HepG2 (cell line): ENCODE measurements around the gene TLCD3A. TPM values are rescaled to one million over a fixed set of nuclear protein-coding genes. Genes with fewer than 3 reads are reported as not detected.
A peak's percentile ranks its signal among the peaks of the same experiment; 100 is the strongest.

Experiments
- GABPA ChIP-seq, 2 experiments: IDR thresholded peaks; 2 replicates each; pipeline ENCODE4 v1.6.1; 2011 to 2016; ENCODE audit warnings: low read depth in 2 of 2, low read length in 1 of 2, missing biosample characterization in 1 of 2, missing genetic modification characterization in 1 of 2
- JUN ChIP-seq: sonication (generic); formaldehyde crosslinking; IDR thresholded peaks from 2 replicates; pipeline ENCODE4 v1.4.0; 2020; ENCODE audit warnings: mild to moderate bottlenecking, missing genetic modification reagents
- MAFF ChIP-seq: IDR thresholded peaks from 2 replicates; pipeline ENCODE4 v1.6.1; 2011; ENCODE audit warnings: low read depth, low read length, improper control_type of control experiment
- NR2C2 ChIP-seq: sonication (generic); formaldehyde crosslinking; IDR thresholded peaks from 2 replicates; pipeline ENCODE4 v1.4.0; 2020; ENCODE audit warnings: missing genetic modification reagents, mild to moderate bottlenecking, moderate library complexity, borderline replicate concordance
- PHF8 ChIP-seq: sonication (generic); formaldehyde crosslinking; IDR thresholded peaks from 2 replicates; pipeline ENCODE4 v1.5.0; 2020; ENCODE audit warnings: missing genetic modification reagents
- RBFOX2 ChIP-seq: fragments of 200-400 bp; formaldehyde crosslinking; IDR thresholded peaks from 2 replicates; pipeline ENCODE4 v1.6.1; 2017; ENCODE audit warnings: low read depth, mild to moderate bottlenecking, low read length
- SALL2 ChIP-seq: sonication (generic); formaldehyde crosslinking; IDR thresholded peaks from 2 replicates; pipeline ENCODE4 v1.8.1; 2023; ENCODE audit warnings: mild to moderate bottlenecking, missing genetic modification reagents, inconsistent platforms
- SP4 ChIP-seq: sonication (generic); formaldehyde crosslinking; IDR thresholded peaks from 2 replicates; pipeline ENCODE4 v1.8.1; 2023; ENCODE audit warnings: mild to moderate bottlenecking, missing genetic modification reagents
- ZFX ChIP-seq: sonication (generic); formaldehyde crosslinking; IDR thresholded peaks from 2 replicates; pipeline ENCODE4 v1.4.0; 2020; ENCODE audit warnings: mild to moderate bottlenecking, low read depth, missing genetic modification reagents, moderate library complexity
- ZFY ChIP-seq: sonication (generic); formaldehyde crosslinking; IDR thresholded peaks from 2 replicates; pipeline ENCODE4 v1.4.0; 2020; ENCODE audit warnings: missing genetic modification reagents
- ZNF547 ChIP-seq: sonication (generic); formaldehyde crosslinking; IDR thresholded peaks from 2 replicates; pipeline ENCODE4 v1.5.1; 2020; ENCODE audit warnings: mild to moderate bottlenecking, missing genetic modification reagents
- ZNF563 ChIP-seq: sonication (generic); formaldehyde crosslinking; IDR thresholded peaks from 2 replicates; pipeline ENCODE4 v1.8.0; 2022; ENCODE audit warnings: mild to moderate bottlenecking, moderate library complexity, missing genetic modification reagents
- ZNF660 ChIP-seq: sonication (generic); formaldehyde crosslinking; IDR thresholded peaks from 2 replicates; pipeline ENCODE4 v1.5.1; 2020; ENCODE audit warnings: mild to moderate bottlenecking, low read depth, missing genetic modification reagents, borderline replicate concordance
- ZNF777 ChIP-seq: sonication (generic); formaldehyde crosslinking; IDR thresholded peaks from 2 replicates; pipeline ENCODE4 v1.4.0; 2020; ENCODE audit warnings: missing genetic modification reagents
- ZNF788 ChIP-seq: sonication (generic); formaldehyde crosslinking; IDR thresholded peaks from 2 replicates; pipeline ENCODE4 v1.5.0; 2020; ENCODE audit warnings: mild to moderate bottlenecking, missing genetic modification reagents, borderline replicate concordance
- ZSCAN21 ChIP-seq: sonication (generic); formaldehyde crosslinking; IDR thresholded peaks from 2 replicates; pipeline ENCODE4 v1.8.0; 2022; ENCODE audit warnings: mild to moderate bottlenecking, missing genetic modification reagents, moderate library complexity, borderline replicate concordance
- polyA plus RNA-seq, 8 experiments: library from polyadenylated mRNA; depleted of rRNA in 3 of 8; stranded (reverse) in 7 of 8; unstranded in 1 of 8; fragments of >200 nt; fragmentation: Illumina TruSeq in 4 of 8; extraction: Trizol in 4 of 8; gene quantifications; 2 replicates each; pipeline versions ENCODE4 v1.2.1 to v1.2.3, GENCODE V29; 2011 to 2016; ENCODE audit warnings: low read depth in 4 of 8, missing spikeins in 1 of 8, mixed read lengths in 1 of 8; ENCODE audit not compliant: insufficient read depth in 1 of 8
- total RNA-seq, 5 experiments: library from RNA; depleted of rRNA; stranded (reverse); fragments of >200 nt; fragmentation: Illumina TruSeq; extraction: Trizol; gene quantifications; 2 replicates each; pipeline ENCODE4 v1.2.3, GENCODE V29; 2016; ENCODE audit warnings: low read depth in 1 of 5
- TF ChIP-seq, protein P1 (sequence below): sonication (generic); formaldehyde crosslinking; IDR thresholded peaks from 2 replicates; pipeline ENCODE4 v1.4.0; 2020; ENCODE audit warnings: missing genetic modification reagents
- TF ChIP-seq, protein P2 (sequence below): sonication (generic); formaldehyde crosslinking; IDR thresholded peaks from 2 replicates; pipeline ENCODE4 v1.8.1; 2022; ENCODE audit warnings: mild to moderate bottlenecking, missing genetic modification reagents
- TF ChIP-seq, protein P3 (sequence below): sonication (generic); formaldehyde crosslinking; IDR thresholded peaks from 2 replicates; pipeline ENCODE4 v1.5.1; 2020; ENCODE audit warnings: mild to moderate bottlenecking, missing genetic modification reagents, moderate library complexity
- TF ChIP-seq, protein P4 (sequence below): sonication (generic); formaldehyde crosslinking; IDR thresholded peaks from 2 replicates; pipeline ENCODE4 v1.9.0; 2022; ENCODE audit warnings: missing genetic modification reagents, mild to moderate bottlenecking, borderline replicate concordance

The TLCD3A gene
- total and polyA plus RNA-seq, 2 of the 13 experiments (the other 11 are each of a cell fraction or from before 2014, with no cell fraction given) = 25.2 to 46.6 TPM

DNA sequence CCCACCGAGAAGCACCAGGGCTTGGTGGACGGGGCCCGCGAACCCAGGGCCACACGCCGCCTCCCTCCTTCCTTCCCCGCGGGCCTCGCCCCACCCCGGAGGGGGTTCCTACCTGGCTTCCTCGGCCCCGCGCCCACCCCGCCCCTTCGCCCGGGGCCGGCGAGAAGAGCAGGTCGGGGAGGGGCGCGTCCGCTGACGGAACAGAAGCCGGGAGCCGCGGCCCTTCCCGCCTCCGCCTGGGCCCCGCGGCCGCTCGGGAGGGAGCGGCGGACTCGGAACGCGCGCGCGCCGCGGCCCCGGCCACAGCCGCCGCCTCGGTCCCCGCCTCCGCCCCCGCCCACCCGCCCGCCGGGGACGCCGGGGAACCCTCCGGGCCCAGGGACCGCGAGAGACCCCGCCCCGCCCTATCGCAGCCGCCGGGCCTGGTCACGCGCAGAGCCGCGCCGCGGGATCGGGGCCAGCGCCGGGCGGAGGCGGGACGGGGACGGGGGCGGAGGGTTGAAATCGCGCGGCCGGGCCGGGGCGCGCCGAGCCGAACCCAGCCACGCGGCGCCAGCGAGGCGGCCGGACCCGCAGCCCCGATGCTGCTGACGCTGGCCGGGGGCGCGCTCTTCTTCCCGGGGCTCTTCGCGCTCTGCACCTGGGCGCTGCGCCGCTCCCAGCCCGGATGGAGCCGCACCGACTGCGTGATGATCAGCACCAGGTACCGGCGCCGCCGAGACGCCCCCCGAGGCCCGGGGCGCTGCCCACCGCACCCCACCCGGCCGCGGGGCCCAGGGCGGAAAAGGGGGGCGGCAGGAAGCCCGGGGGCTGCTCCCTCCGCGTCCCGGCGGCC, at the start of gene TLCD3A (continued):
- TF ChIP-seq NR2C2 (CRISPR knock-in tag) (0 out of 2 replicates have a peak, but pooled peaks have one; percentile 16), MAFF (no peak), ZNF660 (CRISPR knock-in tag) (no peak), ZNF777 (CRISPR knock-in tag) (peak; percentile 71), RBFOX2 (peak; percentile 60), JUN (CRISPR knock-in tag) (no peak), SALL2 (CRISPR knock-in tag) (0 out of 2 replicates have a peak, but pooled peaks have one; percentile 45), PHF8 (CRISPR knock-in tag) (peak; percentile 81), ZFY (CRISPR knock-in tag) (peak; percentile 73), ZSCAN21 (CRISPR knock-in tag) (peak; percentile 69; the same call in 1 of the 2 replicates), ZNF788 (no peak; the same call in 1 of the 2 replicates), ZNF563 (CRISPR knock-in tag) (peak; percentile 16; the same call in 1 of the 2 replicates), ZFX (CRISPR knock-in tag) (peak; percentile 86), SP4 (CRISPR knock-in tag) (0 out of 2 replicates have a peak, but pooled peaks have one; percentile 36), GABPA (IDR thresholded peaks at IDR 0.05; ENCODE audit: low read depth, low read length) (0 out of 2 replicates have a peak, but pooled peaks have one; percentile 26), GABPA (CRISPR knock-in tag; IDR thresholded peaks at IDR 0.05; ENCODE audit: low read depth) (no peak), ZNF547 (no peak)
- TF ChIP-seq, protein P1, sequence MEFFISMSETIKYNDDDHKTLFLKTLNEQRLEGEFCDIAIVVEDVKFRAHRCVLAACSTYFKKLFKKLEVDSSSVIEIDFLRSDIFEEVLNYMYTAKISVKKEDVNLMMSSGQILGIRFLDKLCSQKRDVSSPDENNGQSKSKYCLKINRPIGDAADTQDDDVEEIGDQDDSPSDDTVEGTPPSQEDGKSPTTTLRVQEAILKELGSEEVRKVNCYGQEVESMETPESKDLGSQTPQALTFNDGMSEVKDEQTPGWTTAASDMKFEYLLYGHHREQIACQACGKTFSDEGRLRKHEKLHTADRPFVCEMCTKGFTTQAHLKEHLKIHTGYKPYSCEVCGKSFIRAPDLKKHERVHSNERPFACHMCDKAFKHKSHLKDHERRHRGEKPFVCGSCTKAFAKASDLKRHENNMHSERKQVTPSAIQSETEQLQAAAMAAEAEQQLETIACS (CRISPR knock-in tag) = peak; percentile 26; the same call in 1 of the 2 replicates
- TF ChIP-seq, protein P2, sequence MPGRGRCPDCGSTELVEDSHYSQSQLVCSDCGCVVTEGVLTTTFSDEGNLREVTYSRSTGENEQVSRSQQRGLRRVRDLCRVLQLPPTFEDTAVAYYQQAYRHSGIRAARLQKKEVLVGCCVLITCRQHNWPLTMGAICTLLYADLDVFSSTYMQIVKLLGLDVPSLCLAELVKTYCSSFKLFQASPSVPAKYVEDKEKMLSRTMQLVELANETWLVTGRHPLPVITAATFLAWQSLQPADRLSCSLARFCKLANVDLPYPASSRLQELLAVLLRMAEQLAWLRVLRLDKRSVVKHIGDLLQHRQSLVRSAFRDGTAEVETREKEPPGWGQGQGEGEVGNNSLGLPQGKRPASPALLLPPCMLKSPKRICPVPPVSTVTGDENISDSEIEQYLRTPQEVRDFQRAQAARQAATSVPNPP (CRISPR knock-in tag) = 0 out of 2 replicates have a peak, but pooled peaks have one; percentile 16
- TF ChIP-seq, protein P3, sequence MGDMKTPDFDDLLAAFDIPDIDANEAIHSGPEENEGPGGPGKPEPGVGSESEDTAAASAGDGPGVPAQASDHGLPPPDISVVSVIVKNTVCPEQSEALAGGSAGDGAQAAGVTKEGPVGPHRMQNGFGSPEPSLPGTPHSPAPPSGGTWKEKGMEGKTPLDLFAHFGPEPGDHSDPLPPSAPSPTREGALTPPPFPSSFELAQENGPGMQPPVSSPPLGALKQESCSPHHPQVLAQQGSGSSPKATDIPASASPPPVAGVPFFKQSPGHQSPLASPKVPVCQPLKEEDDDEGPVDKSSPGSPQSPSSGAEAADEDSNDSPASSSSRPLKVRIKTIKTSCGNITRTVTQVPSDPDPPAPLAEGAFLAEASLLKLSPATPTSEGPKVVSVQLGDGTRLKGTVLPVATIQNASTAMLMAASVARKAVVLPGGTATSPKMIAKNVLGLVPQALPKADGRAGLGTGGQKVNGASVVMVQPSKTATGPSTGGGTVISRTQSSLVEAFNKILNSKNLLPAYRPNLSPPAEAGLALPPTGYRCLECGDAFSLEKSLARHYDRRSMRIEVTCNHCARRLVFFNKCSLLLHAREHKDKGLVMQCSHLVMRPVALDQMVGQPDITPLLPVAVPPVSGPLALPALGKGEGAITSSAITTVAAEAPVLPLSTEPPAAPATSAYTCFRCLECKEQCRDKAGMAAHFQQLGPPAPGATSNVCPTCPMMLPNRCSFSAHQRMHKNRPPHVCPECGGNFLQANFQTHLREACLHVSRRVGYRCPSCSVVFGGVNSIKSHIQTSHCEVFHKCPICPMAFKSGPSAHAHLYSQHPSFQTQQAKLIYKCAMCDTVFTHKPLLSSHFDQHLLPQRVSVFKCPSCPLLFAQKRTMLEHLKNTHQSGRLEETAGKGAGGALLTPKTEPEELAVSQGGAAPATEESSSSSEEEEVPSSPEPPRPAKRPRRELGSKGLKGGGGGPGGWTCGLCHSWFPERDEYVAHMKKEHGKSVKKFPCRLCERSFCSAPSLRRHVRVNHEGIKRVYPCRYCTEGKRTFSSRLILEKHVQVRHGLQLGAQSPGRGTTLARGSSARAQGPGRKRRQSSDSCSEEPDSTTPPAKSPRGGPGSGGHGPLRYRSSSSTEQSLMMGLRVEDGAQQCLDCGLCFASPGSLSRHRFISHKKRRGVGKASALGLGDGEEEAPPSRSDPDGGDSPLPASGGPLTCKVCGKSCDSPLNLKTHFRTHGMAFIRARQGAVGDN (CRISPR knock-in tag) = peak; percentile 66
- TF ChIP-seq, protein P4, sequence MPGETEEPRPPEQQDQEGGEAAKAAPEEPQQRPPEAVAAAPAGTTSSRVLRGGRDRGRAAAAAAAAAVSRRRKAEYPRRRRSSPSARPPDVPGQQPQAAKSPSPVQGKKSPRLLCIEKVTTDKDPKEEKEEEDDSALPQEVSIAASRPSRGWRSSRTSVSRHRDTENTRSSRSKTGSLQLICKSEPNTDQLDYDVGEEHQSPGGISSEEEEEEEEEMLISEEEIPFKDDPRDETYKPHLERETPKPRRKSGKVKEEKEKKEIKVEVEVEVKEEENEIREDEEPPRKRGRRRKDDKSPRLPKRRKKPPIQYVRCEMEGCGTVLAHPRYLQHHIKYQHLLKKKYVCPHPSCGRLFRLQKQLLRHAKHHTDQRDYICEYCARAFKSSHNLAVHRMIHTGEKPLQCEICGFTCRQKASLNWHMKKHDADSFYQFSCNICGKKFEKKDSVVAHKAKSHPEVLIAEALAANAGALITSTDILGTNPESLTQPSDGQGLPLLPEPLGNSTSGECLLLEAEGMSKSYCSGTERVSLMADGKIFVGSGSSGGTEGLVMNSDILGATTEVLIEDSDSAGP (CRISPR knock-in tag) = 0 out of 2 replicates have a peak, but pooled peaks have one; percentile 8
